ENCODE data around the gene SMPD3.
A peak's percentile ranks its signal among the peaks of the same experiment; 100 is the strongest.

SMPD3 gene

GRCh38 chr16:68459457-68459856 is 11.1 kb upstream of the SMPD3 start:
- DNase-seq = no peak
- TF ChIP-seq GATA1 (IDR thresholded peaks at IDR 0.05; ENCODE audit: low read depth, low read length) = no peak
- no peak for TF ChIP-seq POLR2A (IDR thresholded peaks at IDR 0.05; ENCODE audit: low read length)

- TF ChIP-seq GATA1 (IDR thresholded peaks at IDR 0.05; ENCODE audit: low read depth, low read length) = no peak
- TF ChIP-seq POLR2A (IDR thresholded peaks at IDR 0.05; ENCODE audit: low read length) = no peak
- no peak for DNase-seq
These were observed 10.2 kb upstream of the SMPD3 start for GRCh38 chr16:68458551-68458950.

- no peak for DNase-seq
- no peak for TF ChIP-seq GATA1 (IDR thresholded peaks at IDR 0.05; ENCODE audit: low read depth, low read length)
- TF ChIP-seq POLR2A (IDR thresholded peaks at IDR 0.05; ENCODE audit: low read length) = no peak
These were observed 9.8 kb upstream of the SMPD3 start for GRCh38 chr16:68458101-68458500.

GRCh38 chr16:68455631-68456030 is 7.3 kb upstream of the SMPD3 start:
- TF ChIP-seq GATA1 (IDR thresholded peaks at IDR 0.05; ENCODE audit: low read depth, low read length) (no peak), POLR2A (IDR thresholded peaks at IDR 0.05; ENCODE audit: low read length) (no peak)

GRCh38 chr16:68454920-68455435 is 6.7 kb upstream of the SMPD3 start:
- DNase-seq = no peak
- TF ChIP-seq GATA1 (IDR thresholded peaks at IDR 0.05; ENCODE audit: low read depth, low read length) (no peak), POLR2A (IDR thresholded peaks at IDR 0.05; ENCODE audit: low read length) (no peak)

More at GRCh38 chr16:68455631-68456030, 7.3 kb upstream of the SMPD3 start:
- DNase-seq = no peak

- TF ChIP-seq POLR2A (IDR thresholded peaks at IDR 0.05; ENCODE audit: low read length) = no peak
- no peak for TF ChIP-seq GATA1 (IDR thresholded peaks at IDR 0.05; ENCODE audit: low read depth, low read length)
- no peak for DNase-seq
These were observed 5.5 kb upstream of the SMPD3 start for GRCh38 chr16:68453816-68454215.

GRCh38 chr16:68452176-68452575 is 3.9 kb upstream of the SMPD3 start:
- no peak for DNase-seq
- TF ChIP-seq POLR2A (IDR thresholded peaks at IDR 0.05; ENCODE audit: low read length) = no peak
- no peak for TF ChIP-seq GATA1 (IDR thresholded peaks at IDR 0.05; ENCODE audit: low read depth, low read length)

- TF ChIP-seq GATA1 (IDR thresholded peaks at IDR 0.05; ENCODE audit: low read depth, low read length) (no peak), POLR2A (IDR thresholded peaks at IDR 0.05; ENCODE audit: low read length) (no peak)
- DNase-seq = no peak
These were observed 3.4 kb upstream of the SMPD3 start for GRCh38 chr16:68451676-68452075.

- no peak for TF ChIP-seq POLR2A (IDR thresholded peaks at IDR 0.05; ENCODE audit: low read length)
- TF ChIP-seq GATA1 (IDR thresholded peaks at IDR 0.05; ENCODE audit: low read depth, low read length) = no peak
These were observed 2.5 kb upstream of the SMPD3 start for GRCh38 chr16:68450741-68451255.

GRCh38 chr16:68447653-68448359 is 502 bp downstream of the SMPD3 start:
- TF ChIP-seq POLR2A (IDR thresholded peaks at IDR 0.05; ENCODE audit: low read length) (no peak), GATA1 (IDR thresholded peaks at IDR 0.05; ENCODE audit: low read depth, low read length) (no peak)
- no peak for DNase-seq

More at GRCh38 chr16:68450741-68451255, 2.5 kb upstream of the SMPD3 start:
- DNase-seq = no peak

GRCh38 chr16:68446681-68447652 is 1.3 kb downstream of the SMPD3 start:
- TF ChIP-seq POLR2A (IDR thresholded peaks at IDR 0.05; ENCODE audit: low read length) = no peak
- no peak for TF ChIP-seq GATA1 (IDR thresholded peaks at IDR 0.05; ENCODE audit: low read depth, low read length)

GRCh38 chr16:68445458-68445857 is 2.9 kb downstream of the SMPD3 start:
- peak; percentile 64 to 72 for DNase-seq
- no peak for TF ChIP-seq POLR2A (IDR thresholded peaks at IDR 0.05; ENCODE audit: low read length)
- no peak for TF ChIP-seq GATA1 (IDR thresholded peaks at IDR 0.05; ENCODE audit: low read depth, low read length)

More at GRCh38 chr16:68446681-68447652, 1.3 kb downstream of the SMPD3 start:
- no peak for DNase-seq

GRCh38 chr16:68444056-68444657 is 4.2 kb downstream of the SMPD3 start:
- peak in 1 of 2 experiments; percentile 8 for DNase-seq
- no peak for TF ChIP-seq GATA1 (IDR thresholded peaks at IDR 0.05; ENCODE audit: low read depth, low read length)
- TF ChIP-seq POLR2A (IDR thresholded peaks at IDR 0.05; ENCODE audit: low read length) = no peak

Measured in erythroblast (primary cell).